ENCODE data around the gene RTRAF. TPM values are rescaled to one million over a fixed set of nuclear protein-coding genes. Genes with fewer than 3 reads are reported as not detected.

Gene RTRAF
- total and polyA plus RNA-seq, 2 of the 8 experiments (the other 6 are each of a cell fraction or from before 2014, with no cell fraction given) = 149 to 359 TPM

- TF ChIP-seq USF2 (IDR thresholded peaks at IDR 0.05; ENCODE audit: low read length) (no peak), NANOG (IDR thresholded peaks at IDR 0.05; ENCODE audit: insufficient read depth, low read depth, low read length, poor library complexity, severe bottlenecking) (no peak), NRF1 (IDR thresholded peaks at IDR 0.05; ENCODE audit: low read depth, low read length) (no peak), GTF2F1 (IDR thresholded peaks at IDR 0.05; ENCODE audit: borderline replicate concordance, low read depth, low read length) (no peak), FOSL1 (IDR thresholded peaks at IDR 0.05; ENCODE audit: insufficient read depth, low read depth, low read length) (no peak), PHF8 (conservative IDR thresholded peaks at IDR 0.05; ENCODE audit: low read depth, low read length) (no peak)
These were observed 63.1 kb downstream of the RTRAF start (continued) for GRCh38 chr14:52052288-52052943.

Measured in H1 (cell line).